ENCODE measurements around the gene GRIN2A.

GRIN2A gene

GRCh38 chr16:9970796-9971195 is 211.4 kb downstream of the GRIN2A start:
- DNase-seq (ENCODE audit: low read depth in 2 of 3, low spot score in 2 of 3) = no peak

- DNase-seq (ENCODE audit: low read depth in 2 of 3, low spot score in 2 of 3) = no peak
These were observed 212.0 kb downstream of the GRIN2A start for GRCh38 chr16:9970244-9970643.

- no peak for DNase-seq (ENCODE audit: low read depth in 2 of 3, low spot score in 2 of 3)
These were observed 212.6 kb downstream of the GRIN2A start for GRCh38 chr16:9969580-9969979.

GRCh38 chr16:9966569-9967157 is 215.6 kb downstream of the GRIN2A start:
- no peak for DNase-seq (ENCODE audit: low read depth in 2 of 3, low spot score in 2 of 3)

GRCh38 chr16:9965079-9965478 is 217.1 kb downstream of the GRIN2A start:
- no peak for DNase-seq (ENCODE audit: low read depth in 2 of 3, low spot score in 2 of 3)

- no peak for DNase-seq (ENCODE audit: low read depth in 2 of 3, low spot score in 2 of 3)
These were observed 217.8 kb downstream of the GRIN2A start for GRCh38 chr16:9964426-9964825.

GRCh38 chr16:9957433-9957832 is 224.8 kb downstream of the GRIN2A start:
- DNase-seq (ENCODE audit: low read depth in 2 of 3, low spot score in 2 of 3) = no peak

- DNase-seq (ENCODE audit: low read depth in 2 of 3, low spot score in 2 of 3) = no peak
These were observed 225.2 kb downstream of the GRIN2A start for GRCh38 chr16:9957002-9957401.

GRCh38 chr16:9955677-9956076 is 226.6 kb downstream of the GRIN2A start:
- DNase-seq (ENCODE audit: low read depth in 2 of 3, low spot score in 2 of 3) = no peak

- no peak for DNase-seq (ENCODE audit: low read depth in 2 of 3, low spot score in 2 of 3)
These were observed 228.2 kb downstream of the GRIN2A start for GRCh38 chr16:9953908-9954570.

GRCh38 chr16:9950658-9951057 is 231.6 kb downstream of the GRIN2A start:
- DNase-seq (ENCODE audit: low read depth in 2 of 3, low spot score in 2 of 3) = no peak

GRCh38 chr16:9949396-9949795 is 232.8 kb downstream of the GRIN2A start:
- DNase-seq (ENCODE audit: low read depth in 2 of 3, low spot score in 2 of 3) = no peak

- no peak for DNase-seq (ENCODE audit: low read depth in 2 of 3, low spot score in 2 of 3)
These were observed 233.3 kb downstream of the GRIN2A start for GRCh38 chr16:9948933-9949332.

- DNase-seq (ENCODE audit: low read depth in 2 of 3, low spot score in 2 of 3) = no peak
These were observed 236.1 kb downstream of the GRIN2A start for GRCh38 chr16:9946022-9946720.

GRCh38 chr16:9943121-9943520 is 239.1 kb downstream of the GRIN2A start:
- no peak for DNase-seq (ENCODE audit: low read depth in 2 of 3, low spot score in 2 of 3)

- DNase-seq (ENCODE audit: low read depth in 2 of 3, low spot score in 2 of 3) = no peak
These were observed 241.0 kb downstream of the GRIN2A start for GRCh38 chr16:9941245-9941644.

GRCh38 chr16:9934723-9935508 is 247.3 kb downstream of the GRIN2A start:
- DNase-seq (ENCODE audit: low read depth in 2 of 3, low spot score in 2 of 3) = no peak

GRCh38 chr16:9932919-9933653 is 249.1 kb downstream of the GRIN2A start:
- no peak for DNase-seq (ENCODE audit: low read depth in 2 of 3, low spot score in 2 of 3)

GRCh38 chr16:9932000-9932399 is 250.2 kb downstream of the GRIN2A start:
- DNase-seq (ENCODE audit: low read depth in 2 of 3, low spot score in 2 of 3) = no peak

GRCh38 chr16:9929836-9930235 is 252.4 kb downstream of the GRIN2A start:
- DNase-seq (ENCODE audit: low read depth in 2 of 3, low spot score in 2 of 3) = no peak

- DNase-seq (ENCODE audit: low read depth in 2 of 3, low spot score in 2 of 3) = no peak
These were observed 252.9 kb downstream of the GRIN2A start for GRCh38 chr16:9929313-9929712.

Data from activated CD8-positive, alpha-beta memory T cell treated with anti-CD3 and anti-CD28 coated beads for 48 hours (primary cell).